IPS DF 6.9 (cell line): ENCODE data around the gene HIPK3.

Experiments used
- DNase-seq: peaks from one replicate; pipeline ENCODE4 v3.0.0-alpha.2; 2013; ENCODE audit warnings: low read depth, low spot score
- H3K27ac ChIP-seq: one replicate; pipeline ENCODE4 v1.5.1; 2013; ENCODE audit warnings: low read length, control low read depth
- H3K27me3 ChIP-seq: 2 replicates; pipeline ENCODE4 v1.6.1; 2013; ENCODE audit warnings: mild to moderate bottlenecking, low read length; ENCODE audit not compliant: control insufficient read depth, insufficient read depth
- H3K36me3 ChIP-seq: 2 replicates; pipeline ENCODE4 v1.6.1; 2013; ENCODE audit warnings: low read length; ENCODE audit not compliant: control insufficient read depth, insufficient read depth
- H3K4me1 ChIP-seq: 2 replicates; pipeline ENCODE4 v1.6.1; 2013; ENCODE audit warnings: low read length; ENCODE audit not compliant: control insufficient read depth, insufficient read depth
- H3K4me3 ChIP-seq: 2 replicates; pipeline ENCODE4 v1.5.1; 2013; ENCODE audit warnings: mild to moderate bottlenecking, low read length
- H3K9me3 ChIP-seq: 2 replicates; pipeline ENCODE4 v1.6.1; 2013; ENCODE audit warnings: low read length, inconsistent platforms; ENCODE audit not compliant: control insufficient read depth, insufficient read depth
- WGBS: extraction: QIAGEN DNeasy Blood & Tissue Kit; methylation state at CpG from one replicate; pipeline ENCODE4 v1.1.7; 2013; ENCODE audit warnings: mixed read lengths, missing lambda C conversion rate; ENCODE audit not compliant: insufficient read length, insufficient coverage; 5-methylcytosine and 5-hydroxymethylcytosine counted together

The HIPK3 gene

GRCh38 chr11:33321422-33321821 is 64.2 kb downstream of the HIPK3 start:
- DNase-seq, result no peak
- Histone ChIP-seq H3K27ac (no peak overlapping the region), H3K36me3 (no peaks in the 10 kb centered on the region), H3K27me3 (no peaks in the 10 kb centered on the region), H3K4me3 (no peak overlapping the region), H3K9me3 (no peaks in the 10 kb centered on the region), H3K4me1 (peaks cover 4% of the 10 kb centered on the region)

DNA sequence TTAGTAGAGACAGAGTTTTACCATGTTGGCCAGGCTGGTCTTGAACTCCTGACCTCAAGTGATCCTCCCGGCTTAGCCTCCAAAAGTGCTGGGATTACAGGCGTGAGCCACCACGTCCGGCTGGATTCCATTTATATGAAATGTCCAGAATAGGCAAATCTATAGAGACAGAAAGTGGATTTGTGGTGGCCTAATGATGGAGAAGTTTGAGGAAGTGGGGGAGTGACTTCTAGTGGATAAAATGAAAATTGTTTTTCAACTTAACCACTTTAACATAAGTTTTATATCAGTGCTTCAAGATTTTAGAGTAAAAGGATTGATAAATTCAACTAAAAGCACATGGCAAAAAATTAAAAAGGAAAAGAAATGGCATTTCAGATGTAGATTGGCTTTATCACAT is 66.2 kb downstream of the HIPK3 start:
- no peak overlapping the region for H3K4me3 ChIP-seq
- DNase-seq, result no peak
- H3K9me3 ChIP-seq, result no peaks in the 10 kb centered on the region
- no peaks in the 10 kb centered on the region for H3K27me3 ChIP-seq
- peaks cover 4% of the 10 kb centered on the region for H3K4me1 ChIP-seq
- no peaks in the 10 kb centered on the region for H3K36me3 ChIP-seq
- H3K27ac ChIP-seq, result no peak overlapping the region
- no CpG with 5 or more reads among the region's 4 CpGs for WGBS

- Histone ChIP-seq H3K4me1 (peaks cover 4% of the 10 kb centered on the region), H3K27me3 (no peaks in the 10 kb centered on the region), H3K4me3 (no peak overlapping the region), H3K27ac (no peak overlapping the region), H3K9me3 (no peaks in the 10 kb centered on the region), H3K36me3 (no peaks in the 10 kb centered on the region)
- no peak for DNase-seq
- 100% methylated on average over 1 of the region's 4 CpGs for WGBS
These were observed 67.3 kb downstream of the HIPK3 start for GRCh38 chr11:33324302-33324985.

DNA sequence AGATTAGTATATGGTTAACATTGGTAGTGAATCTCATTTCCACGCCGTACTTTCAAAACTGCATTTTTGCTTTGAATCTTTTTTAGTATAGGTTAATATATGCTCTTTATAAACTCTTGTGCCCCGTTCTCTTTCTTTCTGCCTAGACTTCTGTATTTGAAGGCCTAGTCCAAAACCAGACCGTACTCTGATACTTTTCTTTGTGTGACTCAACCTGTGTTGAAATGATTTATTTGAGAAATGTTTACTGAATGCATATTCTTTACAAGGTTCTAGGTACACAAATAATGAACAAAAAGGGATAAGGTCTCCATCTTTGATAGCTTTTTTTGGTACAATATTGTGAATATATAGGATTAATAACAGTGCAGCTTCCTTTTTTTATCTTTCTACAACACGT is 68.3 kb downstream of the HIPK3 start:
- Histone ChIP-seq H3K27ac (no peak overlapping the region), H3K4me1 (peaks cover 4% of the 10 kb centered on the region), H3K9me3 (no peaks in the 10 kb centered on the region), H3K27me3 (no peaks in the 10 kb centered on the region), H3K4me3 (no peak overlapping the region), H3K36me3 (no peaks in the 10 kb centered on the region)
- DNase-seq, result no peak
- no CpG with 5 or more reads among the region's 5 CpGs for WGBS

DNA sequence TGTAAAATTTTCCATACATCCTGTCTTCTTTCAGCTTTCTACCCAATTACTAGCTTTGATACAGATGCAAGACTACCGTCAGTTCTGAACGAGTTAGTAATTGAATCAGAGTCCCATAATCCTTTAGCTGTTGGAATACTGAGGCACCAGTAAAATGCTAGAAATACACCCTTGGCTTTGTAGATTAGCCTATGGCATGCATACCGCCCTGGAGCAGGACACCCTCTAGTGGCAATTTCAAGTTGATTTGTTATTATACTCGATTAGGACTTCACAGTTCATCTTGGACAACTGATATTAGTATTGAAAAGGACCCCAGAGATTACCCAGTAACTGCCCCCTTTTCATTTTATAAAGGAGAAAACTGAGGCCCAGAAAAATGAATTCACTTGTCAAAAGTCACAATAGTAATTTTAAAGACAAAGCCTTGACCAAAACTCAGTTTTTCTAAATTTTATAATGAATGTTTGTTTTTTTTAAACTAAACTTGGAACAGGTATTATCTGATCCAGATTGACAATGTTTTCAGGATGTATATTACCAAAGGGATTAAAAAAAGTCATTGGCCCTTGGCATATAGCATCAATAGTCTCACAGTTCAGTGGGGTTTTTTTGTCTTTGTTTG is 72.6 kb downstream of the HIPK3 start:
- no peaks in the 10 kb centered on the region for H3K4me1 ChIP-seq
- no peak overlapping the region for H3K4me3 ChIP-seq
- no peaks in the 10 kb centered on the region for H3K27me3 ChIP-seq
- no peaks in the 10 kb centered on the region for H3K9me3 ChIP-seq
- no peak overlapping the region for H3K27ac ChIP-seq
- no CpG with 5 or more reads among the region's 4 CpGs for WGBS
- no peaks in the 10 kb centered on the region for H3K36me3 ChIP-seq
- DNase-seq, result peak; percentile 20

- no peaks in the 10 kb centered on the region for H3K27me3 ChIP-seq
- no CpG with 5 or more reads among the region's 2 CpGs for WGBS
These were observed 76.6 kb downstream of the HIPK3 start for GRCh38 chr11:33333816-33334215.

GRCh38 chr11:33334627-33335026 is 77.4 kb downstream of the HIPK3 start:
- no peaks in the 10 kb centered on the region for H3K9me3 ChIP-seq
- H3K4me1 ChIP-seq, result no peaks in the 10 kb centered on the region
- no peak overlapping the region for H3K27ac ChIP-seq
- no CpG with 5 or more reads among the region's 3 CpGs for WGBS
- no peaks in the 10 kb centered on the region for H3K36me3 ChIP-seq
- no peak overlapping the region for H3K4me3 ChIP-seq
- no peak for DNase-seq
- H3K27me3 ChIP-seq, result no peaks in the 10 kb centered on the region

More at GRCh38 chr11:33333816-33334215, 76.6 kb downstream of the HIPK3 start:
- Histone ChIP-seq H3K4me1 (no peaks in the 10 kb centered on the region), H3K4me3 (no peak overlapping the region), H3K9me3 (no peaks in the 10 kb centered on the region), H3K27ac (no peak overlapping the region), H3K36me3 (no peaks in the 10 kb centered on the region)
- DNase-seq, result no peak

DNA sequence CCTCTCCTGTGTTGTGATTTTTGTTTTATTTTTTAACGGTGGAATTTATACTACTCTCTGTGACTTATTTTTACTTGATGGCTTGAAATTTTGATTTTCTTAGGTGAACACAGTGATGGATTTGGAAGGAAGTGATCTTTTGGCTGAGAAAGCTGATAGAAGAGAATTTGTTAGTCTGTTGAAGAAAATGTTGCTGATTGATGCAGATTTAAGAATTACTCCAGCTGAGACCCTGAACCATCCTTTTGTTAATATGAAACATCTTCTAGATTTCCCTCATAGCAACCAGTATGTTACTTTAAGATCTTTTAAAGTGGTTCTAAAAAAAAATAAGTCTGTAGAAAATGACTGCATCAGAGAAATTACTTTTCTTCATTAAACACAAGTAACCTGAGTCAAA is 82.1 kb downstream of the HIPK3 start:
- Histone ChIP-seq H3K4me3 (no peak overlapping the region), H3K36me3 (no peaks in the 10 kb centered on the region; the same call in 1 of the 2 replicates), H3K27ac (no peak overlapping the region), H3K27me3 (no peaks in the 10 kb centered on the region), H3K9me3 (no peaks in the 10 kb centered on the region), H3K4me1 (no peaks in the 10 kb centered on the region)
- no CpG with 5 or more reads among the region's 1 CpG for WGBS
- DNase-seq, result no peak

DNA sequence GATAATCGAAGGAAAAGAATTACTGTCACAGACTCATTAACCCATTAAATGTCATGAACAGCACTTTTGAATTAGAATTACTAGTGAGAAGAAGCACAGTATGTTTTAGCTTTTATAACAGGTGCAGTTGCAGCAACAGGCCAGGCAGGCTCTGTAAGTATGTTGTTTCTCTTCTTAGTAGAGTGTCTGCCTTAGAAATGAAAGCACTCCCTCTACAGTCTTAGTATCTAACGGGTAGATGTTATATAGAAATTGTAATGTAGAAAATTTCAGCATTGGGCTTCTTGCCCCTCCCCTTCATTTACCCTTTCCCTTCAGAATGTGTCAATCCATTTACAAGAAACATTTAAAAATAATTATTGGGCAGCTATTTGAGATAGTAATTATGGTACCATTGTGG is 87.4 kb downstream of the HIPK3 start:
- no CpG with 5 or more reads among the region's 2 CpGs for WGBS
- no peaks in the 10 kb centered on the region; the same call in 1 of the 2 replicates for H3K36me3 ChIP-seq
- H3K9me3 ChIP-seq, result no peaks in the 10 kb centered on the region
- no peak overlapping the region for H3K27ac ChIP-seq
- DNase-seq, result no peak
- H3K27me3 ChIP-seq, result no peaks in the 10 kb centered on the region
- H3K4me3 ChIP-seq, result no peak overlapping the region
- no peaks in the 10 kb centered on the region for H3K4me1 ChIP-seq

DNA sequence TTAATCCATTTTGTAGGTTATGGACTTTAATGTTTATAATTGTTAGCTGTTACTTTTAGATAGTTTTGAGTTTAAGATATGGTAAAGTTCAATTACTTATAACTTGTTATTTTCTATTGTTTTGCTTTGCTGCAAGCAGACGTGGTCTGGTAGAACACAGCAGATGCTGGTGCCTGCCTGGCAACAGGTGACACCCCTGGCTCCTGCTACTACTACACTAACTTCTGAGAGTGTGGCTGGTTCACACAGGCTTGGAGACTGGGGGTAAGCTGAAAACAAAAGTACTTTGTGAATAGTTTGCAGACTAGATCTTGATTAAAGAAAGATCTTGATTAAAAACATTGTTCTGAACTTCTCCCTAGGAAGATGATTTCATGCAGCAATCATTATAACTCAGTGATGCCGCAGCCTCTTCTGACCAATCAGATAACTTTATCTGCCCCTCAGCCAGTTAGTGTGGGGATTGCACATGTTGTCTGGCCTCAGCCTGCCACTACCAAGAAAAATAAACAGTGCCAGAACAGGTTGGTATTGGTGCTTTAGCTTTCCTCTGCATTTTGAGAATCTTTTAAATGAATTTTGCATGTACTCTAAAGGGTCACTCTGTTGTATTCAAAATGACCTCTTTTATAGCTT is 90.4 kb downstream of the HIPK3 start:
- no peak for DNase-seq
- WGBS, result no CpG with 5 or more reads among the region's 2 CpGs
- no peaks in the 10 kb centered on the region for H3K9me3 ChIP-seq
- H3K4me1 ChIP-seq, result no peaks in the 10 kb centered on the region
- no peak overlapping the region for H3K27ac ChIP-seq
- H3K4me3 ChIP-seq, result no peak overlapping the region
- H3K36me3 ChIP-seq, result no peaks in the 10 kb centered on the region; the same call in 1 of the 2 replicates
- H3K27me3 ChIP-seq, result no peaks in the 10 kb centered on the region
